Activated CD4-positive, CD25-positive, alpha-beta regulatory T cell treated with anti-CD3 and anti-CD28 coated beads, Interleukin-2, amount 50 U/mL, for 72 hours (primary cell): Measurements from ENCODE around the gene PPP1R13L.
"Not testable (repeated sequence)": the region's sequence is repeated elsewhere in the genome, so short reads cannot be mapped to it uniquely, and the experiment has no call there.

Source experiments
- DNase-seq: peaks from one replicate; pipeline ENCODE4 v3.0.0; 2021

PPP1R13L gene

DNA sequence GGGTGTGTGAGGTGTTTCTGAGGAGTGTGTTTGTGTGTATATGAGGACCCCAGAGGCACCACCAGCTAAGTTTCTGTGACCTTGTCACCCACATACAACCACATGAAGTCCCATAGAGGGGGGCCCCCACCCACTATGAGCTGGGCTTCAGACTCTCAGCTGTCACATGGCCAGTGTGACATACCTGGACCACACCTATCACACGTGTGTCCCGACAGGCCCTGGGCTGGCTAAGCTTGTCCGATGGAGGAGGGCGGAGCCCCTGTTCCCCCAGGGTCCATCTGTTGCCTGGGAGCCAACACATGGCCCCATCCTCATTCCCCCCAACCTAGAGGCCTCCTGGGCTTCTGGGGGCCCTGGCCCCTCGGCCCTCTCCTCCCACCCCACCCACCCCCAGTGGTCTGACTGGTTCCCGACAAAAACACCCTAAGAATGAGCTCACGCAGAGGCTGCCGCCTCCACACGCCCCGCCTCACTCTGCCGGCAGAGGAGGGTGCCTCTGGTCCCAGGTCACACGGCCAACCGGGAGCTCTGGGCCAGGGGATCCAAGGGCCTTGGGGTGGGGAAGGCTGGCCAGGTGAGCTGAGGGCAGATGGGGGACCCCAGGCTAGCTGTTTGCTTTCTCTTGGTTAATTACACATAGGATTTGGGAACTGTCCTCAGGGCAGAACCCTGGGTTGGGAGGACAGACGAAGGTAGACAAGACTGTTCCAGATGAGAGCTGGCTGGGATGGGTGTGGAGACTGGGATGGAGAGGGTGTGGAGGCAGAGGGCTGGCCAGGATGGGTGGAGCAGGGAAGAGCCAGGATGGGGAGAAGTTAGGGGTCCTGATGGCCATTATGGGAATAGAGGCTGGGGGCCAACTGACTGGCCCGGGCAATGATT, 60.0 kb downstream of the PPP1R13L start:
- no peak for DNase-seq

DNA sequence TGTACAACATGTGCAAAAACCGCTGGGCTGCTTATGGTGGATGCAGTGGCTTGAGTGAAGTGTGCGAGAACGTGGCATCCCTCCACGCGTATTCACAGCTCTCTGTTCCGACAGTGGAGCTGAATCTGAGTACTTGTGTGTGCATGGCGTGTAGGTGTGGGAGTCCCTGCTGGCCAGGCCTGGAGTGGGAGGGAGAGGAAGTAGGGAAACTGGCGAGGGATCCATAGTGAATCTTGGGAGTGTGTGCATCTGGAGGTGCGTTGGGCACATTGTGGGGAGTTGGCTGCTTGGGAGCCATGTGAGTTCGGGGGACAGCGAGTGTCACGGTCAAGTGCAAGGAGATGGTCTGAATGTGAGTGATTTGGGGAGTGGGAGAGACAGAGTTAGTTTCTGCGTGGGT, 62.0 kb downstream of the PPP1R13L start:
- DNase-seq, result no peak

DNA sequence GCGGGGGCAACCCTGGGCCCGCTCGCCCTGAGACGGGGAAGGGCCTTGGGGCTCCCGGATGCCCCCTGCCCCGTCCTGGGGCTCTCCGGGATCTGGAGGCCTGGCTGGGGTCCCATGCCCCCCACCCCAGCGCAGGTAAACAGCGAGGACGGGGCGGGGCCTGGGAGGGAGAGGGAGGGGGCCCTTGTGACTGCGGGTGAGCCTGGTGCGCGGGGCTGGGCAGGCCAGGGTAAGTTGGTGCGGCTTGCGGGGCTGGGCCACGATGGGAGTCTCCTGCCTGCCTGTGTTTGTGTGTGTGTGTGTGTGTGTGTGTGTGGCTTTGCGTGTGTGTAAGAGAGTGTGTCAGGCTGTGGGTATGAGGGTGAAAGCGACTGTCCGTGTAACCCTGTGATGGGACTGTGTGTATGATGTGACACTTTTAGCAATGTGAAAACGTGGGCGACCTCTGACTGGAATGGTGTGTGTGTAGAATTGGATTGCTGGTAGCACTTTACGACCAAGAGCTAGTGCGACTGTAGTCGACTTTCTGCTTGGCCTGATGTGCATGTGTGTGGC, 63.9 kb downstream of the PPP1R13L start:
- DNase-seq, result no peak

DNA sequence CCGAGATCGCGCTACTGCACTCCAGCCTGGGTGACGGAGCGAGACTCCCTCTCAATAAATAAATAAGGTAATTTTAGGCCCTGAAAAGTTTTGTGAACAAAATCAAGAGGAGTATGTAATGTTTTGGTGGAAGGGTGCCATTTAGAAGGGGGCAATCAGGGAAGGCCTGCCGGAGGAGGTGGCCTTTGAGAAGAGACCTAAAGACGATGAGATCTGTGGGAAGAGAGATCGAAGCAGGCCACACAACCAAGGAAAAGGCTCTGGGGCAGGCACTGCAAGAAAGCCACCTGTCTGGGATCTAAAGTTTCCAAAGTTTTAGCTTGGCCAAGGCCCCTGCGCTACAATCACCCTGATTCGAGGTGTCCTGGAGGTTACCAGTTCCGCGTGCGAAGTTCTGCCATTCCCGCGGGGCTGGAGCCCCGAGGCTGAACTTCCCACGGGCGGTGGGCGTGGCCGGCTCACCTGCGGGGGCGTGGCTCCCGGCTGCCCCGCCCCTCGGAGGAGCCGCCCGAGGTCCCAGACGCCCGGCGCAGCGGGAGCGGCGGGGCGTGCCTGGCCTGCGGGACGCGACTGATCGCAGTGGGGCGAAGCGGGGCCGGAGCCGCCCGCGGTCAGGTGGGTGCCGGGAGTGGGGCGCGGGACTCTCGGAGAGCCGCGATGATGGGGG, 64.5 kb downstream of the PPP1R13L start, which contains the start of gene KLC3:
KLC3 (plus strand) TSS at position 519 of the 667 bp plus-strand sequence. CDS start 4,792 bp downstream, outside the sequence.
- DNase-seq, result peak; percentile 48

DNA sequence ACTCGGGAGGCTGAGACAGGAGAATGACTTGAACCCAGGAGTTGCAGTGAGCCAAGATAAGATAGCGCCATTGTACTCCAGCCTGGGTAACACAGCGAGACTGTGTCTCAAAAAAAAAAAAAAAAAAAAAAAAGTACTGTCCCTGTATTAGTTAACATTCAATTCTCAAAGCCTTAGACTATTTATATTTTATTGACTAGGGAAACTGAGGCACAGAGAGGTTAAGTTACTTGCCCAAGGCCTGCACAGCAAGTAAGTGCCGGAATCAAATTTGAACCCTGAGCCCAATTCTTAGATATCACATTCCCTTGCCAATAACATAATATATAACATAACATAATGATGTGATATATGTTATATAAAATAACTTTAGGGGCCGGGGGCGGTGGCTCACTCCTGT, 65.2 kb downstream of the PPP1R13L start:
- DNase-seq, result no peak

DNA sequence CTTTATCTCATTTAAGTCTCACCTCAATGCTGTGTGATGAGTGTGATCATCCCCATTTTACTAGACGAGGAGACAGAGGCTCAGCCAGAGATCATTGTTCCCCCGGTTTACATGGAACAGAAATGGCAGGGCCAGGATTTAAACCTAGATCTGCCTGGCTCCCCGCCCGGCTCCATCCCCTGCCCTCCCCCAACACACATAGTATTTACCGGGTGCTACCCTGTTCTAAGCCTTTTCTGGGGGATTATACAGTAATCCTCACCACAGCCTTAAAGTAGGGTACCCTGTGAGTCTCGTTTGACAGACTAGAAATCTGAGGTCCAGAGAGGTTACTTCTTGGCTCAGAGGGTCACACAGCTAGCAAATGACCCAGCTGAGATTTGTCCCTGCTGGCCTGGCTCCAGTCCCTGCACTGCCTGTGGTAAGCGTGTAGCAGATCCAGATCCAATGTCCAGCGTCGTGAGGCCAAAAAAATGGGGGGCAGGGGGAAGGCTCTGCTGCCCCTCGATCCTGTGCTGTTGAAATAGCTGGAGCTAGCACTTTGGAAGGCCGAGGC, 68.1 kb downstream of the PPP1R13L start:
- DNase-seq, result no peak

DNA sequence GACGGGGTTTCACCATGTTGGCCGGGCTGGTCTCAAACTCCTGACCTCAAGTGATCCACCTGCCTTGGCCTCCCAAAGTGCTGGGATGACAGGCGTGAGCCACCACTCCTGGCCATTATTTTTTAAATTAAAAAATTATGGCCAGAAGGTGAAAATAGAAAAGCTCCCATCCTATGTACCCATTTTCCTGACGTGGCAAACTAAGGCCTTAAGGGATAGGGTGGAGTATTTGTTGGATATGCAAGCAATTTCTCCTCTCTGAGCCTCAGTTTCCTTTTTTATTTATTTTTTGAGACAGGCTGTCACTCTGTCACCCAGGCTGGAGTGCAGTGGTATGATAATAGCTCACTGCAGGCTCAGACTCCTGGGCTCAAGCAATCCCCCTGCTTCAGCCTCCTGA, 70.0 kb downstream of the PPP1R13L start:
- not testable (repeated sequence) for DNase-seq

DNA sequence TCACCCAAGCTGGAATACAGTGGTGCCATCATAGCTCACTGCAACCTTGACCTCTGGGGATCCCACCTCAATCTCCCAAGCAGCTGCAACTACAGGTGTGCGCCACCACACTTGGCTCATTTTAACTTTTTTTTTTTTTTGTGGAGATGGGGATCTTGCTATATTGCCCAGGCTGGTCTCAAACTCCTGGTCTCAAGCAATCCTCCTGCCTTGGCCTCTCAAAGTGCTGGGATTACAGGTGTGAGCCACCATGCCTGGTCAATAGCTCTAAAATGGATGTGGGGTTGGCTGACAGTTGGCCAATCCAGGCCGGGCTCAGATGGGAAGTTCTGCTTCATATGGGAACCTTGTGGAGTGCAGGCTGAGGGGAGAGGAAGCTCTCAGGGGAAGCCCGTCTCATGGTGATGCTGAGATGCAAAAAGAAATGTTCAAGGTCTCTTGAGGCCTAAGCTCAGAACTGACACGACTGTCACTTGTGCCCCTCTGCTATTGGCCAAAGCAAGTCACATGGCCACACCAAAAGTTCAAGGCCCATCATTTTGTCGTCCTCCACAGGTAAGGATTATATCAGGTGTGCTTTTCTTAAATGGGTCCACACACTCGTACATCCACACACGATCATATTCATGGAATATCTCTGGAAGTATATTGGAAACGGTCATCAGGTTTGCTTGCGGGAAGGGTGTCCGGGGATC, 71.1 kb downstream of the PPP1R13L start:
- DNase-seq, result no peak

DNA sequence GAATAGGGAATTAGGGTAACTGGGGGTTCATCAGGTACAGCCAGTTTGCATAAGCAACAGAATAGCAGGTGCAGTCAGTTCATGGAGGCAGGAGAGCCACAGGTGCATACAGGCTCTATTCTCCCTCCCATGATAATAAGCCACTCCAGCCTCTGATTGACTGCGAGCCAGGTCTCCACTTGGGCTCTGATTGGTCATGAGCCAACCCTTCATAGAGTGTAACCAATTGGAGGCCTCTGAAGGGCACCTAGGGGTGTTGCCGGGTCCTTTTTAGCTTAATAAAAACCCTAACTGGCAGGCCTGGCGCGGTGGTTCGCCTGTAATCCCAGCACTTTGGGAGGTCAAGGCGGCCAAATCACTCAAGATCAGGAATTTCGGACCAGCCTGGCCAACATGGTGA, 73.5 kb downstream of the PPP1R13L start:
- DNase-seq, result no peak
